Stimulated activated CD8-positive, alpha-beta memory T cell treated with anti-CD3 and anti-CD28 coated beads, Interleukin-7, amount 100 ng/mL, for 48 hours (primary cell): ENCODE results near the gene TNP2.

ENCODE experiments used
- DNase-seq, 2 donors: peaks; one replicate each; pipeline ENCODE4 v3.0.0-alpha.2; 2020; ENCODE audit warnings: low read depth in 1 of 2; ENCODE audit errors: extremely low read depth in 1 of 2

TNP2 gene

DNA sequence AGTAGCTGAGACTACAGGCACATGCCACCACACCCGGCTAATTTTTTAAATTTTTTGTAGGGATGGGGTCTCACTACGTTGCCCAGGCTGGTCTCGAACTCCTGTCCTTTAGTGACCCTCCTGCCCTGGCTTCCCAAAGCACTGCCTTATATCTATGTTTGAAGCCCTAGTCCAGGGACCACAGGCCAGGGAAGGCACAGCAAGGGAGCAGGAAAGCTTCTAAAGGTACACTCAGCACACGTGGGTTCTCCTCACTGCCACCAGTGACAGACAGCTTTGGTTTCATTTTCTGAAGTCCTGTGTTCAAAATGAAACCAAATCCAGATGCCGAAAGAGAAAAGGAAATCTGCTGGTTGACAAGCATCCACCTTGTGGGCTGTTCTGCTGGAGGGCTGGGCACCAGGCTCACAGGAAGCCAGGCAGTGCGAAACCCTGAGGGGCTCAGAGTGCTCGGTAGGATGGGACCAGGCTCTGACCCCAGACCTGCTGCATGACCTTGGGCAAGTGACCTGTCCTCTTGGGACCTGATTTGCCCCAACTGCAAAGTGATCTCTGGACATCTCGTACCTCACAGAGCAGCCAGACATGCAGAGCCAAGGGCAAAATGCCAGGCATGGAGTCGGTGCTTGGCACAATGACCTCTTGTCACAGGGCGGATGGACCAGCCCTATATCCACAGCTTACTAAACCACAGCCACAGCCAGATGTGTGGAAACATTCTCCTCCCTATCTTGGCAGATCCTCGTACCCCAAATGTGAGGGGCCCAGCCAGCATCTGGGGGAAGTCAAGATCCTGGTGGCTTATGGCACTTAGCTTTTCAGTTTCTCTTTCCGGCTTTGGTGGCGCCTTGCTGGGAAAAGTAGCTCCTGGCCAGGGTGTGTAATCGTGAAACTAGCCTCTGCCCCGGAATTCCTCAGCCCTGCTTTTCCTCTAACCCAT, 10.3 kb downstream of the TNP2 start:
- DNase-seq, result no peak

DNA sequence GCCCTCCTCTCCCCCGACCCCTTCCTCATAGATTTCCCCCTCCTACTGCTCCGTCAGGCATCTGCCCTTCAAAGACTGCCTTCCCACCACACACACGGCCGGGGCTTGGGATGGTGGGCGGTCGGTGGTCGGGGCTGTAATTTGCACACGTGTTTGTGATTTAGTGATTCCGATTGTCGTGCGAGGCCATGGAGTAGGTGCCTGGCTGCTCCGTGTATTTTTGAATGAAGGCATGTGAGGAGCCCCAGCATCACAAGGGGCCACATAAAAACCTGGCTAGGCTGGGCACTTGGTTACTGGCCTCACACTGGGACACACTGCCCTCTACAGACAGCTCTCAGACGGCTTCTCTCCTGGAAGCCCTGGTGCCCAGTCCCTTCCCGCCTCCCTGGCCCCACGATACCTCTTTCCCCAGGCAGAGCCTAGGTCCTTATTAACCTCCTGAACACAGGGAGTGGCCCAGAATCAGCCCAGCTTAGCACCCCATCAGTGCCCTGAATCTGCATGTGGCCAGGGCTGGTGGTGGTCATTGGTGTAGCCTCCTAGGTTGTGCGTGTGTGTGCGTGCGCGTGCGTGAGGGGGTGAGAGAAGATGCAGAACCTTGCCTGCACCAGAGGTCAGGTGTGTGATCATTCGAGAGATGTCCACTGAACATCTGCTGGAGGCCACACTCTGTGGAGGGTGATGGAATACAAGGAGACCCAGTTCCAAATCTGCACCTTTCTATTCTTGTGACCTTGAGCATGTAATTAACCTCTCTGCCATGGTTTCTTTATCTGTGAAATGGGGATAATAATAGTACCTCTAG, 11.8 kb downstream of the TNP2 start:
- DNase-seq, result peak in 1 of 2 donors; percentile 53

DNA sequence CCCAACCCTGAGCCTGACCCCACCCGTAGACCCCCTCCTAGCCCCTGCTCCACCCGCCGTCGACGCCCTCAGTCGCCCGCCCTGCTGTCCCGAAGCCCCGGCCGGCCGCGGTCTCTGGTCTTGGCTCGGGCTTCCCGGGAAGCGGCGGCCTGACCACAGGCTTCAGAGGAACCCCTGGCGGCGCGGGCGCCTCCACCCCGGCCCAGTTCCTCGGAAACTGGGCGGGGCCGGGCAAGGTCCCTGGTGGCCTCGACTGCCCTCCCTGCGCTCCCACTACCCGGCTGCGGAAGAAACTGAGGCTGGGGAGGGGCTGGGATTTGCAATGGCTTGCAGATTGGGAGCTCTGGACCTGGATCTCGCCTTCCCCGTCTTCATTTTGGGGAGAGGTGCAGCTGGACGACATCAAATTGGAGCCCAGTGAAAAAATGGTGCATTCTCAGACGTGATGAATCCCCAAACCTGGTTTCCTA, 12.4 kb downstream of the TNP2 start:
- peak in 1 of 2 donors; percentile 62 for DNase-seq

DNA sequence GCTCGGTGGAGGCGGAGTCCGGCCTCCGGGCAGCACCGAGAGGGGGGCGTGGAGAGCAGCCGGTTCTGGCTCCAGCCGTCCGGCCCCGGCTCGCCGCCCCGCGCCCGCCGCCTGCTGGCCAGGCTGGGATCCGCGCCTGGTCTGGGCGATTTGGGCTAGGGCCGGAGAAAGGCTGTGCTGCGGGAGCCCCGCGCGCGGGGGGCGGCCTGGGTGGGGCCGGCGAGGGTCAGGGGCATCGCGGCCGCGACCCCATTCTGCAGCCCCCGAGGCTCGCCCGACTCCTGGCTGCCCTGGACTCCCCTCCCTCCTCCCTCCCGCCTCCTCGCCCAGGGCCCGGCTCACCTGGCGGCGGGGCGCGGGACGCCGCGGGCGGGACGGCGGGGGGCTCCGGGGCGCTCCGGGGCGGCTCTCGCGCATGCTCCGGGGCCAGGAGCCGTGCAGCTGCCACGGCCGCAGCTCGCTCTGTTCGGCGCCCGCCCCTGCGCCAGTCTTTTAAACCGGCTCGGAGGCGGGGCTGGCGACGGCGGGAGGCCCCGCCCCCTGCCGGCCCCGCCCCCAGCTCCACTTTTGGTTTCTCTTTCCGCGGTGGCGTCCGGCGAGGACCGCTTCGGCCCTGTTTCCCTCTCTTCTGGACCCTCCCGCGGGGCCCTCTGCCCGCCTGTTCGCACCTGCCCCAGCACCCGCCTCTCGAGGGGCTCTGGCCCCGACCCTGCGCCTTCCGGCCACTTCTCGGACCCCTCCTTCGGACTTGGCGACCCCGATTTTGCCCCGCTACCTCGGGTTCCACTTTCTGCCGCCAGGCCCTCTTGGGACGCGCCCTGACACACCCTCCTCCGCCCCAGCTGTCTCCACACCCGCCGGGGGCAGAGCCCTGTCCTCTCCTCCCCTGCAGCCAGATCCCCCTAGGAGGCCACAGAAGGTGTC, 13.1 kb downstream of the TNP2 start, which contains the start of gene SOCS1:
Gene SOCS1, minus strand, starts transcription at position 468 of the 924 bp plus-strand sequence. CDS start 726 bp downstream, outside the sequence.
- DNase-seq, result peak; percentile 64 to 80

DNA sequence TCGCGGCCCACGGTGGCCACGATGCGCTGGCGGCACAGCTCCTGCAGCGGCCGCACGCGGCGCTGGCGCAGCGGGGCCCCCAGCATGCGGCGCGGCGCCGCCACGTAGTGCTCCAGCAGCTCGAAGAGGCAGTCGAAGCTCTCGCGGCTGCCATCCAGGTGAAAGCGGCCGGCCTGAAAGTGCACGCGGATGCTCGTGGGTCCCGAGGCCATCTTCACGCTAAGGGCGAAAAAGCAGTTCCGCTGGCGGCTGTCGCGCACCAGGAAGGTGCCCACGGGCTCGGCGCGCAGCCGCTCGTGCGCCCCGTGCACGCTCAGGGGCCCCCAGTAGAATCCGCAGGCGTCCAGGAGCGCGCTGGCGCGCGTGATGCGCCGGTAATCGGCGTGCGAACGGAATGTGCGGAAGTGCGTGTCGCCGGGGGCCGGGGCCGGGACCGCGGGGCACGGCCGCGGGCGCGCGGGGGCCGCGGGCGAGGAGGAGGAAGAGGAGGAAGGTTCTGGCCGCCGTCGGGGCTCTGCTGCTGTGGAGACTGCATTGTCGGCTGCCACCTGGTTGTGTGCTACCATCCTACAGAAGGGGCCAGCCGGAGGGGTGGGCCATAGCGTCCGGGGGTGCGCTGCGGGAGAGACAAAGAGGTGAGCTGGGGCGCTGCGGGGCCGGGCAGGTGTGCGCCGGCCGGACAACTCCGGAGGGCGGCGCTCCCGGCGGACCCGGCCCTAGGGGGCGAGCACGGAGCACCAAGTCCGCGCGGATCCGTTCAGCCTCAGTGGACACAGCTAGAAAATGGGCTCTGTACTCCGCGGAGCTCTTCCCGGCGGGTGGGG, 14.0 kb downstream of the TNP2 start:
- no peak for DNase-seq

DNA sequence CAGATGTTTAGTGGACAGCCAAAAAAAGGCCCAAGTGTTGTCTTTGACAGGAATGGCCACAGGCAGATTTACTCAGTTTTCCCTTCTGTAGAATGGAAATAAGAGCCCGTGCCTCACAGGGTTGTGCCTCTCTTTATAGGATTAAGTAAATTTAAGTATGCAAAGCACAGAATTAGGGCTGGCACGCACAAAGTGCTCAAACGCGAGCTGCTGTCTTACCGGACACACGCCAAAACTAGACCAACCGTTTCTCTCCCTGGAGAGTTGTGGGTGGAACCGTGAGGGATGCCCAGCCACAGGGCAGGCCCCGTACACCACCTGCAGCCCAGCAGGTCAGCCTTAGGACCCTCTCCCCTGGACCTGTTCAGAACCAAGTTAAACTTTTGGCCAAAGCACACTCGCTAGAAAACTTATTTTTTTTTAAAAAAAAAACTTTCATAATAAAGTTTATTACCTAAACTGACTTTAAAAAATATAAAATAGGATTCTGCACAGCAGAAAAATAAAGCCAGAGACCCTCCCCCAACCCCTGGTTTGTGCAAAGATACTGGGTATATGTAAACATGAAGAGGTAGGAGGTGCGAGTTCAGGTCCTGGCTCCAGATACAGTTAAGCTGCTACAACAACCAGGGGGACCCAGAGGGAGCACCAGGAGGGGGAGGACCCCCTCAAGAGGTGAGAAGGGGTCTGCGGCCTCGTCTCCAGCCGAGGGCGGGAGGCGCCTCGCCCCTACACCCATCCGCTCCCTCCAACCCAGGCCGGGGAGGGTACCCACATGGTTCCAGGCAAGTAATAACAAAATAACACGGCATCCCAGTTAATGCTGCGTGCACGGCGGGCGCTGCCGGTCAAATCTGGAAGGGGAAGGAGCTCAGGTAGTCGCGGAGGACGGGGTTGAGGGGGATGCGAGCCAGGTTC, 14.9 kb downstream of the TNP2 start:
- no peak for DNase-seq

DNA sequence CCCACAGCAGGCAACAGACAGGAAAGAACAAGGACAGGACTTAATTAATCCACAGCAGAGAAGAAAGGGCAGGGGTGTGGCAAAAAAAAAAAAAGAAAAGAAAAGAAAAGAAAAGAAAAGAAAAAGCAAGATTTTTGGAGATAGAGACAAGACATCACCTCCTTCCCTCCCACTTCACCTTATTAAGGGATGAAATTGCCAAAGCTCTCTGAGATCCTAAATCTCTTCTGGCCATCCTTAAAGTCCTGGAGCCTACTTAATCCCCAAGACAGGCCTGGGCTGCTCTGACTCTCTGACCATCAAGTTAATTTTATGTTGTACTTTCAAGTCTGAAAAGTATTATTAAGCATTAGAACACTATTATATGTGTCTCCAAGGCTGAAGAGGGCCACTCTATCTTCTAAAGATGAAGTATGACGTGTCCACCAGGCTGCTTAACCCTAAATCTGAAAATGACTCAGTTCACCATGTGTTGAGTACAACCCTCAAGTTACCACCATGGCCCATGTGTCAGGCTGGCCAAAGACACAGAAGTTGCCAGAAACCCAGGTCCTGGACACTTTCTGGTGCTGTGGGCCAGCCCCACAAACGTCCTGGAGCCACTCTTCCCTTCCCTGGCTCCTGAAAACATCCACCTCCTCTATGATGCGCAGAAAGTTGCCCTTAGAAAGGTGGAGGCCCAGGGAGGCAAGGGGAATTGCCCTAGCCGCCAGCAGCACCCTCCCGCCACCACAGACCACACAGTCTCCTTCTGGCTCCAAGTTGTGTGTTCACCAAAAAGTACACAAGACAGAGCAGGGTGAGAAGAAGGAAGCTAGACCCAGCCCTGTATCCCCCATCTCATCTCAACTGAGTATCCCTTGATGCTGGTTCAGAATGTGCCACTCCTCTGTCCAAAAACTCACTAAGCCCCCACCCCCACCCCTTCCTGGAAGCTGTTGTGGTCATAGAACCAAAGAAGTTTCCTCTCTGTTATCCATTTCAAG, 15.8 kb downstream of the TNP2 start:
- DNase-seq, result no peak

DNA sequence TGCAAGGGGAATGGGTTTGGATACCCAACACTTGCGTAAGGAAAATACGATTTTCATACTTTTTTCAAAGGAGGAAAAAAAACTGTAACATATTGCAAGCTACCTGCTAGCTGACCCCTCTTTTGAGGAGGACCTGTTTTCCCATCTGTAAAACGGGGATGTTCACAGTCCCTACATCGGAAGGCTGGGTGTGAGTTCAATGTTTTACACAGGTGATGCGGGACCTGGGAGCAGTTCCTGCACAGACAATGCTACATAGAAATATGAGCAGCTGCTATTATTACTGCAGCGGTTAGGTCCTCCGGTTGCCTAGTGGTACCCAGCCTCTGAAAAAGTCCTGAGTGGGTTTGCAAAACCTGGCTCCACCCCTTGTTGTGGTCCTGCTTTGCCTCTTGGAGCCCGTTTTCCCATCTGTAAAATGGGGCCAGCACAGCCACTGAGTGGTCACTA, 16.6 kb downstream of the TNP2 start:
- DNase-seq, result no peak

DNA sequence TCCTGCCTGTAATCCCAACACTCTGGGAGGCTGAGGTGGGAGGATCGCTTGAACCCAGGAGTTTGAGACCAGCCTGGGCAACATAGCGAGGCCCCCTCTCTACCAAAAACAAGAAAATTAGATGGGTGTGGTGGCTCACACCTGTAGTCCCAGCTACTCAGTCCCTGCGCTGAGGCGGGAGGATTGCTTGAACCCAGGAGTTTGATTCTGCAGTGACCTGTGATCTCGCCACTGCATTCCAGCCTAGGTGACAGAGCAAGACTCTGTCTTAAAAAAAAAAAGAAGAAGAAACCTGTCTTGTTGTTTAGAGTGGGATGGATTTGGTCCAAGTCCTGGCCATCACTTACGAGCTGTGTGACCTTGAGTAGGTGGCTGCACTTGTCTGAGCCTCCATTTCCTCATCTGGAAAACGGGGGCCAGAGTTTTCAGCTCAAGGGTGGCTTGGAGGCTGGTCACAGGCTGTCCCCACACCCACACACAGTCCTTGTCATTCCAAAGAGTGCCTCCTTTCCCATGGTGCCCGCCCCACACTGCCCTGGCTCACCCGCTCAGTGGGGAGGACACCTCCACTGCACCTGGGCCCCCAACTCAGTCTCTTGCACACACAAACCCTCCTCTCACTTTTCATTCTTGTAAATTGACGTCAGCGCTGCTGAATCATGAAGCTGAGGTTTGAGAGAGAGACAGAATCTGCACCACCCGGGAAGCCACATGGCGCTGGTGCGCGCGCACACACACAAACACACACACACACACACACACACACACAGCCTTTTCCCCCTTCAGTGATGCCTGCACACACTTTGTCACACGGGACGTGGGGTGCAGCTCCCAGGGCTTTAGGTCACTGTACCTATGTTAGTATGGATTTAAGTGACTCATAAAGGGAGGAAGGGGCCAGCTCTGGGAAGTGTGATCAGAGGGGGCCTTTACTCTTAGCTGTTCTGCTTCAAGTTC, 17.3 kb downstream of the TNP2 start:
- DNase-seq, result peak; percentile 70 to 84

DNA sequence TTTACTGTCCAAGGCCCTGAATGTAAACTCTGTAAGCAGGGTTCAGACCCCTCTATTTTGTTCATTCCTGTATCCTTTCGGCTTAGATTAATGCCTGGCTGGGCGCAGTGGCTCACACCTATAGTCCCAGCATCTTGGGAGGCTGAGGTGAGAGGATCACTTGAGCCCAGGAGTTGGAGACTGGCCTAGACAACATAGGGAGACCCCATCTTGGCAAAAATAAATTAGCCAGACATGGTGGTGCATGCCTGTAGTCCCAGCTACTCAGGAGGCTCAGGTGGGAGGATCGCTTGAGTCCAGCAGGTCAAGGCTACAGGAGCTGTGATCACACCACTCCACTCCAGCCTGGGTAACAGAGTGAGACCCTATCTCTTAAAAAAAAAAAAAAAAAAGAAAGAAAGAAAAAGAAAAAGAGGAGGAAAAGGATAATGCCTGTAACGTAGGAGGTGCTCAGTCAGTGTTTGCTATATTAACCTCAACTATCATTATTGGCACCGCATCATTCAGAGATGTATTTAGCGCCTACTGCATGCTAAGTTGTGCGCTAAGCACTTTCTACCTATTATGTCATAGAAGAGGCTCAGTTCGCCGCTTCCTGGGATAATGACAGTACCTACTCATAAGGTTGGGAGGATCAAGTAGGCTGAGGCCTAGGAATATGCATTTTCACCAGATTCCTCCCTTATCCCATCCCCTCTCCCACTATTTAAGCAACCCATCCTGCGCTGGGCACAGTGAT, 18.2 kb downstream of the TNP2 start:
- DNase-seq, result no peak

DNA sequence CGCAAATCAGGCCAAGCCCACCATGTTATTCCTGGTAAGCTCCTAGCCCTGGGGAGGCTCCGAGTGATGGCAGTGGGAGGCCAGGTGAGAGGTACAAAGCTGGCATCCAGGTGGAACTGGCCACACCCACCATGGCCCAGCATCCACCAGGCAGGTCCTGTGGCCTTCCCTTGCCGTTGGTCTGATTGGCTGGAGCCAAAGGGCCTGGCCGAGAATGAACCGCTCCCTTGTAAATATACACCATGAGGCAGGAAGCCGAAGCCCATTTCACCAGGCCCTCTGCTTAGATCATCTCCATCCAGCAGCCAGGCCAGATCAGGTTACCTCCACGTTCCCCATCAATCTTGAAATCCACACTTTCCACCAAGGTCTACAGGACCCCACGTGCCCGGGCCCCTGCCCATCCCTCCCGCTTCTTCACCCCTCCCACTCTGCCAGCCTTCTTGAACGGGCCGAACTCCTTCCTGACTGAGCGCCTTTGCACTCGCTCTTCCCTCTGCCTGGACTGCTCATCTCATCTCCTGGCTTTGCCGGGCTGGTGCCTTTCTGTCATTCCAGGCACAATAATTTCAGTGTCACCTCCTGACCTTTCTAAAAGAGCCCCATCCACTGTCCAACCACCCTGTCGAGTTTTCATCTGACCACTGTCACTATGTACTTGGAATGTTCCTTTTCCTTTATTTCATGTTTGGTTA, 18.9 kb downstream of the TNP2 start:
- no peak for DNase-seq

DNA sequence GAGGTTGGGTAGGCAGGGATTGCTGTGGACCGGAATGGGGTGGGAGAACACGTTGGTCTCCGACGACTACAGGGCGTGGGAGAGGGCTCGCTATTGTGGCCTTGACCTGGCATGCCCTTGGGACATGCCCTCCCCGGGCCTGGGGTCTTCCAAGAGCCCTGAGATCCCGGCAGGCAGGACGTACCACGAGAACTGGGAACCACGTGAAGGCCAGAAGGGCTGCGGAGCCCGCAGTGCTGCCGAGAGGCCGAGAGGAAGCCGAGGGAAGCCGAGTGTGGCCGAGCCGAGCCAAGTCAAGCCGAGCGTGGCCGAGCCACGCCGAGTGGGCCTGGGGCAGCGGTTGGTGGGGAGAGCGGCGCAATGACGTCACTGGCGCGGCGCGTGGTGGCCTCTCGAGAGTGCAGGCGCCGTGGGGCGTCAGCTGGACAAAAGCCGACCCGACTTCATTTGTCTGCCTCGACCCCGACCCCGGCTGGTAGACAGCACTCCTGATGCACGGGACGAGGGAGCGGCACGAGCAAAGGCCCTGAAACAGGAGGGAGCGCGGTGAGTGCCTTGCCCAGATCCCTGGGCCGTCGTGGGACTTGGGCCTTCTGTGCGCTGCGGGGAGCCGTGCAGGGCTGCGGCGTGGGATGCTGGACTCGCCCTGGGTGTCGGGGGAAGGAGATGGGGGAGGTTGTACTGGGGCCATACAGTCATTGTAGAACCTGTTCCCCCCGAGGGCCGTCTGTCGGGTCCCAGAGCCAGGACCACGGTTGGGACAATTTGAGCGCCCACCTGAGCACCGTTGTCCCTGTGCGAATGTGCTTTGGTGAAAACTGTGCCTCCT, 19.7 kb downstream of the TNP2 start:
- DNase-seq, result no peak

DNA sequence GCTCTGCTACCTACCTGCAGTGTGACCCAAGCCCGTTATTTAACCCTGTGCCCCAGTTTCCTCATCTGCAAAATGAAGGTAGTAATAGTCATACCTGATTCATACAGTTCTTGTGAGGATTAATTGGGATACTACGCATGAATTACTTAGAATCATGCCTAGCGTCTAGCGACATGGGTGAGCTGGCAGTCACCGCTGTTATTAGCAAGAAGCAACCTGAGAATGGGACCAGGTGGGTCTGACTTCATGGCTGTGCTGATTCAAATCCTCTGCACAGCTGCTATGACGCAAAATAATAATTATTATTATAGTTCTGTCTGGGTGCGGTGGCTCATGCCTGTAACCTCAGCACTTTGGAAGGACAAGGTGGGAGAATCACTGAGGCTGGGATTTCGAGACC, 21.0 kb downstream of the TNP2 start:
- DNase-seq, result no peak

DNA sequence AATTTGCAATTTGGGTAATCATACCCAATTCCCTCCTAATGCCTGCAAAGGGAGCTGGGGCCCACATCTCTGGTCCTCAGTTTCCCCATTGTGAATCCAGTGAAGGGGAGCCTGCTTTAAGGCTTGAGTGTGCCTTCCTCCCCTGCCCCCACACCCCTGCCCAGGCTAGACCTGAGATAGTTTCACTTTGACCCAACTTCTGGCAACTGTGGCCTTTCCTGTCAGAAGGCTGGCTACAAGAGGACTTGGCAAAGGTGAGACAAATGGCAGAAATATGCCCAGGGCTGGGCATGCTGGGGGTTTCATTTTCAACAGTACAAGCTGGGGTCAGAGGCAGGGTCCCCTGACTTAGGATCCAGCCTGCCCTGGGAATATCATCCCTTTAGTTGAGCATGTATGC, 23.1 kb downstream of the TNP2 start:
- DNase-seq, result no peak
